ENCODE data around the gene EPHA4. TPM values are rescaled to one million over a fixed set of nuclear protein-coding genes. Genes with fewer than 3 reads are reported as not detected.

Gene EPHA4
- total RNA-seq, 1 donor from 2014 or later: 30.1 TPM

GRCh38 chr2:221535824-221536223 lies 36.3 kb downstream of the EPHA4 start:
- no peak overlapping the region for H3K4me3 Mint-ChIP-seq (ENCODE audit: unreplicated experiment)
- no peak for FAIRE-seq

GRCh38 chr2:221533299-221533698 lies 38.8 kb downstream of the EPHA4 start:
- no peaks in the 10 kb centered on the region for H3K27me3 ChIP-seq (ENCODE audit: insufficient read depth, low read length)
- H3K27ac Mint-ChIP-seq (ENCODE audit: unreplicated experiment): no peak overlapping the region
- H3K36me3 Mint-ChIP-seq (ENCODE audit: low read depth, unreplicated experiment): peaks cover 3% of the 10 kb centered on the region
- TF ChIP-seq CTCF (IDR thresholded peaks at IDR 0.05; ENCODE audit: insufficient read depth, low read depth, low read length) (no peak), EZH2 (IDR thresholded peaks at IDR 0.05; ENCODE audit: insufficient read depth, low read length) (no peak)
- DNase-seq (ENCODE audit: low read depth): no peak
- H2AFZ ChIP-seq (ENCODE audit: low read depth, low read length): no peak overlapping the region
- H3K9me3 ChIP-seq (ENCODE audit: insufficient read depth, low read depth, low read length): no peaks in the 10 kb centered on the region
- peaks cover 13% of the 10 kb centered on the region for H3K4me1 Mint-ChIP-seq (ENCODE audit: low read depth, unreplicated experiment)
- no peaks in the 10 kb centered on the region for H3K36me3 ChIP-seq (ENCODE audit: insufficient read depth, low read length)
- no peak overlapping the region for H3K4me2 ChIP-seq (ENCODE audit: low read length)
- H3K27ac ChIP-seq (ENCODE audit: low read depth, low read length): no peak overlapping the region
- H3K4me3 Mint-ChIP-seq (ENCODE audit: unreplicated experiment): no peak overlapping the region
- H3K9ac ChIP-seq (ENCODE audit: low read length): no peak overlapping the region
- H3K27me3 Mint-ChIP-seq (ENCODE audit: low read depth, unreplicated experiment): no peaks in the 10 kb centered on the region
- no peaks in the 10 kb centered on the region for H3K79me2 ChIP-seq (ENCODE audit: insufficient read depth, low read length)
- no peaks in the 10 kb centered on the region for H4K20me1 ChIP-seq (ENCODE audit: insufficient read depth, low read length)
- no peak for FAIRE-seq
- no peak overlapping the region for H3K4me3 ChIP-seq (ENCODE audit: insufficient read depth, low read depth, low read length)
- peaks cover 14% of the 10 kb centered on the region for H3K4me1 ChIP-seq (ENCODE audit: insufficient read depth, low read length)
- no peaks in the 10 kb centered on the region for H3K9me3 Mint-ChIP-seq (ENCODE audit: unreplicated experiment)

More at GRCh38 chr2:221535824-221536223, 36.3 kb downstream of the EPHA4 start:
- Histone ChIP-seq H3K4me2 (ENCODE audit: low read length) (no peak overlapping the region), H3K27ac (ENCODE audit: low read depth, low read length) (no peak overlapping the region), H3K4me3 (ENCODE audit: insufficient read depth, low read depth, low read length) (no peak overlapping the region), H3K36me3 (ENCODE audit: insufficient read depth, low read length) (no peaks in the 10 kb centered on the region), H4K20me1 (ENCODE audit: insufficient read depth, low read length) (no peaks in the 10 kb centered on the region), H3K4me1 (ENCODE audit: insufficient read depth, low read length) (no peaks in the 10 kb centered on the region), H3K9ac (ENCODE audit: low read length) (no peak overlapping the region), H3K27me3 (ENCODE audit: insufficient read depth, low read length) (no peaks in the 10 kb centered on the region), H3K79me2 (ENCODE audit: insufficient read depth, low read length) (no peaks in the 10 kb centered on the region), H2AFZ (ENCODE audit: low read depth, low read length) (no peak overlapping the region), H3K9me3 (ENCODE audit: insufficient read depth, low read depth, low read length) (no peaks in the 10 kb centered on the region)
- no peak for DNase-seq (ENCODE audit: low read depth)
- no peaks in the 10 kb centered on the region for H3K4me1 Mint-ChIP-seq (ENCODE audit: low read depth, unreplicated experiment)
- peaks cover 6% of the 10 kb centered on the region for H3K36me3 Mint-ChIP-seq (ENCODE audit: low read depth, unreplicated experiment)
- H3K27ac Mint-ChIP-seq (ENCODE audit: unreplicated experiment): no peak overlapping the region
- no peaks in the 10 kb centered on the region for H3K27me3 Mint-ChIP-seq (ENCODE audit: low read depth, unreplicated experiment)
- TF ChIP-seq EZH2 (IDR thresholded peaks at IDR 0.05; ENCODE audit: insufficient read depth, low read length): no peak
- no peak for TF ChIP-seq CTCF (IDR thresholded peaks at IDR 0.05; ENCODE audit: insufficient read depth, low read depth, low read length)
- H3K9me3 Mint-ChIP-seq (ENCODE audit: unreplicated experiment): no peaks in the 10 kb centered on the region

- no peak overlapping the region for H3K27ac ChIP-seq (ENCODE audit: low read depth, low read length)
- H4K20me1 ChIP-seq (ENCODE audit: insufficient read depth, low read length): no peaks in the 10 kb centered on the region
- H3K27me3 ChIP-seq (ENCODE audit: insufficient read depth, low read length): no peaks in the 10 kb centered on the region
- no peak overlapping the region for H3K4me2 ChIP-seq (ENCODE audit: low read length)
- Mint-ChIP-seq H3K27me3 (ENCODE audit: low read depth, unreplicated experiment) (no peaks in the 10 kb centered on the region), H3K4me1 (ENCODE audit: low read depth, unreplicated experiment) (peaks cover 18% of the 10 kb centered on the region), H3K9me3 (ENCODE audit: unreplicated experiment) (no peaks in the 10 kb centered on the region), H3K4me3 (ENCODE audit: unreplicated experiment) (no peak overlapping the region), H3K27ac (ENCODE audit: unreplicated experiment) (no peak overlapping the region), H3K36me3 (ENCODE audit: low read depth, unreplicated experiment) (peaks cover 3% of the 10 kb centered on the region)
- no peak overlapping the region for H3K4me3 ChIP-seq (ENCODE audit: insufficient read depth, low read depth, low read length)
- peaks cover 14% of the 10 kb centered on the region for H3K4me1 ChIP-seq (ENCODE audit: insufficient read depth, low read length)
- DNase-seq (ENCODE audit: low read depth) (no peak), FAIRE-seq (no peak)
- no peak for TF ChIP-seq EZH2 (IDR thresholded peaks at IDR 0.05; ENCODE audit: insufficient read depth, low read length)
- no peak for TF ChIP-seq CTCF (IDR thresholded peaks at IDR 0.05; ENCODE audit: insufficient read depth, low read depth, low read length)
- H3K79me2 ChIP-seq (ENCODE audit: insufficient read depth, low read length): no peaks in the 10 kb centered on the region
- H2AFZ ChIP-seq (ENCODE audit: low read depth, low read length): no peak overlapping the region
- H3K9ac ChIP-seq (ENCODE audit: low read length): no peak overlapping the region
- H3K9me3 ChIP-seq (ENCODE audit: insufficient read depth, low read depth, low read length): no peaks in the 10 kb centered on the region
- H3K36me3 ChIP-seq (ENCODE audit: insufficient read depth, low read length): no peaks in the 10 kb centered on the region
Observed at GRCh38 chr2:221532641-221533040, 39.5 kb downstream of the EPHA4 start.
